T-helper 17 cell (primary cell): ENCODE results near the gene EDA. TPM values are rescaled to one million over a fixed set of nuclear protein-coding genes. Genes with fewer than 3 reads are reported as not detected.

Source experiments
- ATAC-seq: fragments of 150-1000 bp; cut with Tn5 transposase; 2 replicates; pipeline ENCODE4 v1.10.0; 2021; ENCODE audit warnings: mild to moderate bottlenecking, moderate library complexity
- DNase-seq, 3 donors: peaks; one replicate each; pipeline versions ENCODE4 v3.0.0 to v3.0.0-alpha.2; 2020 to 2021
- H3K9me3 ChIP-seq: one replicate; pipeline ENCODE4 v1.7.0; 2013; ENCODE audit warnings: low read length, mild to moderate bottlenecking; ENCODE audit not compliant: control insufficient read depth, poor library complexity, severe bottlenecking
- H3K27ac Mint-ChIP-seq: one replicate; pipeline ENCODE4 v1.8.0; 2022; ENCODE audit warnings: mild to moderate bottlenecking, moderate library complexity, mixed read lengths
- H3K27me3 Mint-ChIP-seq: one replicate; pipeline ENCODE4 v1.8.0; 2022; ENCODE audit warnings: mixed read lengths
- H3K36me3 Mint-ChIP-seq: one replicate; pipeline ENCODE4 v1.8.0; 2022; ENCODE audit warnings: low read depth, mixed read lengths
- H3K4me1 Mint-ChIP-seq: one replicate; pipeline ENCODE4 v1.8.0; 2022; ENCODE audit warnings: mild to moderate bottlenecking, mixed read lengths
- H3K4me3 Mint-ChIP-seq: one replicate; pipeline ENCODE4 v1.8.0; 2022; ENCODE audit warnings: mild to moderate bottlenecking, moderate library complexity, mixed read lengths
- total RNA-seq, 4 donors: library from RNA in 2 of 4; stranded (reverse) in 2 of 4; gene quantifications; one replicate each; pipeline ENCODE4 v1.2.3 and lab custom pipeline; 2022 to 2026

The EDA gene
- total RNA-seq, 2 donors from 2014 or later, result 5.9 to 13.6 TPM

GRCh38 chrX:70087857-70088630 lies 472.1 kb downstream of the EDA start:
- H3K4me3 Mint-ChIP-seq, result no peak overlapping the region
- H3K27me3 Mint-ChIP-seq, result no peaks in the 10 kb centered on the region
- H3K36me3 Mint-ChIP-seq, result no peaks in the 10 kb centered on the region
- no peak overlapping the region for H3K27ac Mint-ChIP-seq
- ATAC-seq, result no peak
- DNase-seq, result no peak
- no peaks in the 10 kb centered on the region for H3K9me3 ChIP-seq
- H3K4me1 Mint-ChIP-seq, result no peaks in the 10 kb centered on the region

- DNase-seq (no peak), ATAC-seq (no peak)
- Mint-ChIP-seq H3K27me3 (no peaks in the 10 kb centered on the region), H3K27ac (no peak overlapping the region), H3K4me1 (no peaks in the 10 kb centered on the region), H3K36me3 (no peaks in the 10 kb centered on the region), H3K4me3 (no peak overlapping the region)
- no peaks in the 10 kb centered on the region for H3K9me3 ChIP-seq
These were observed 472.8 kb downstream of the EDA start for GRCh38 chrX:70088751-70089150.

Other genes starting within 250 kb of the EDA start
- under 1 TPM; 0.13 to 0.22 TPM for gene NALF2, start 111.8 kb upstream of the EDA start, total RNA-seq